Testis (tissue), 2 donors: Measurements from ENCODE around the gene DHX30.

Source experiments
- POLR2A ChIP-seq: fragments of 450-650 bp; IDR thresholded peaks from one replicate; pipeline ENCODE4 v1.6.1; 2017; ENCODE audit warnings: antibody characterized with exemption, mild to moderate bottlenecking, moderate library complexity
- TF ChIP-seq, protein P1 (sequence below), 3 experiments: fragments of 450-650 bp in 2 of 3; fragments of 200-600 bp in 1 of 3; sonication (generic) in 1 of 3; IDR thresholded peaks; one replicate each; pipeline ENCODE4 v1.5.1; 2016 to 2019; ENCODE audit warnings: antibody characterized with exemption in 3 of 3, mild to moderate bottlenecking in 2 of 3, moderate library complexity in 1 of 3

DNA sequence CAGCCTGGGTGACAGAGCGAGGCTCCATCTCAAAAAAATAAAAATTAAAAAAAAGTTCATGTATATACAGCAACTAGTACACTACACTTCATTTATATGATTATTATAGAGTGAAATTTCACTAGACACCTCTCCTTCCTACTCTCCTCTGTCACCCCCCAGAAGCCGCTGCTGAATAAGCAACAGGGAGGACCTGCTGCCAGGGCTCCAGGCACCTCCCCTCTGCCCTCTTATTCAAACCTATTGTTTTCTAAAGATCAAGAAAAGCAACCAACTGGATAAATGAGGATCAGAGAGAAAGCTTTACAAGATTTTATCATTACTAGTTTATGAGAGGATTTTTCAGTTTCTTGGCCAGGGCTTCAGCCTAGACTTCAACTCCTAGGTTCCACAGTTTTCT lies 71.5 kb downstream of the DHX30 start:
- TF ChIP-seq, protein P1, sequence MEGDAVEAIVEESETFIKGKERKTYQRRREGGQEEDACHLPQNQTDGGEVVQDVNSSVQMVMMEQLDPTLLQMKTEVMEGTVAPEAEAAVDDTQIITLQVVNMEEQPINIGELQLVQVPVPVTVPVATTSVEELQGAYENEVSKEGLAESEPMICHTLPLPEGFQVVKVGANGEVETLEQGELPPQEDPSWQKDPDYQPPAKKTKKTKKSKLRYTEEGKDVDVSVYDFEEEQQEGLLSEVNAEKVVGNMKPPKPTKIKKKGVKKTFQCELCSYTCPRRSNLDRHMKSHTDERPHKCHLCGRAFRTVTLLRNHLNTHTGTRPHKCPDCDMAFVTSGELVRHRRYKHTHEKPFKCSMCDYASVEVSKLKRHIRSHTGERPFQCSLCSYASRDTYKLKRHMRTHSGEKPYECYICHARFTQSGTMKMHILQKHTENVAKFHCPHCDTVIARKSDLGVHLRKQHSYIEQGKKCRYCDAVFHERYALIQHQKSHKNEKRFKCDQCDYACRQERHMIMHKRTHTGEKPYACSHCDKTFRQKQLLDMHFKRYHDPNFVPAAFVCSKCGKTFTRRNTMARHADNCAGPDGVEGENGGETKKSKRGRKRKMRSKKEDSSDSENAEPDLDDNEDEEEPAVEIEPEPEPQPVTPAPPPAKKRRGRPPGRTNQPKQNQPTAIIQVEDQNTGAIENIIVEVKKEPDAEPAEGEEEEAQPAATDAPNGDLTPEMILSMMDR (IDR thresholded peaks at IDR 0.05), result no peak
- TF ChIP-seq POLR2A, result no peak
